K562 (cell line): ENCODE results near the gene LAMA3. TPM values are rescaled to one million over a fixed set of nuclear protein-coding genes. Genes with fewer than 3 reads are reported as not detected.

Experiments used
- ID3 ChIP-seq, 2 experiments: fragments of 250-450 bp in 1 of 2; fragments of 450-650 bp in 1 of 2; sonication (Bioruptor Pico) in 1 of 2; IDR thresholded peaks; 2 replicates each; pipeline versions ENCODE4 v1.6.1 to v1.8.0; 2016 to 2021; ENCODE audit warnings: mild to moderate bottlenecking in 2 of 2, moderate library complexity in 2 of 2, missing compliant biosample characterization in 1 of 2, missing genetic modification characterization in 1 of 2
- REST ChIP-seq, 2 experiments: fragments of 450-650 bp; formaldehyde crosslinking in 1 of 2; IDR thresholded peaks; 2 replicates each; pipeline versions ENCODE4 v1.4.0 to v1.6.1; 2014 to 2020; ENCODE audit warnings: mild to moderate bottlenecking in 2 of 2, borderline replicate concordance in 1 of 2, low read depth in 1 of 2
- polyA plus RNA-seq, 8 experiments: library from polyadenylated mRNA; depleted of rRNA in 4 of 8; stranded (reverse) in 5 of 8; unstranded in 3 of 8; fragments of >200 nt; fragmentation: Nextera tagmentation in 2 of 8; fragmentation: Illumina TruSeq in 1 of 8; extraction: Ambion mirVana in 2 of 8; extraction: Trizol in 1 of 8; gene quantifications; 2 replicates each; pipeline versions ENCODE4 v1.2.1 to v1.2.3, GENCODE V29; 2011 to 2014; ENCODE audit warnings: inconsistent platforms in 1 of 8, missing spikeins in 1 of 8
- total RNA-seq, 7 experiments: library from RNA; depleted of rRNA in 6 of 7; stranded (reverse); fragments of >200 nt in 6 of 7; fragmentation: Illumina TruSeq in 2 of 7; extraction: Trizol in 2 of 7; gene quantifications; 2 replicates each; pipeline versions ENCODE4 v1.2.1 to v1.2.3, GENCODE V29; 2011 to 2021; ENCODE audit warnings: low replicate concordance in 1 of 7

LAMA3 gene
- total and polyA plus RNA-seq, 9 of the 15 experiments (the other 6 are each of a cell fraction or from before 2014, with no cell fraction given): 0.07 TPM; not detected in 8

- TF ChIP-seq REST (IDR thresholded peaks at IDR 0.05; ENCODE audit: borderline replicate concordance) (no peak), REST (CRISPR knock-in tag; IDR thresholded peaks at IDR 0.05; ENCODE audit: low read depth) (no peak), ID3 (CRISPR knock-in tag; IDR thresholded peaks at IDR 0.05) (no peak), ID3 (tag; IDR thresholded peaks at IDR 0.05) (no peak)
Measured at GRCh38 chr18:23761941-23762340, 72.7 kb downstream of the LAMA3 start (continued).
